Liver (tissue), 9 donors: ENCODE data around the gene LRIG1. TPM values are rescaled to one million over a fixed set of nuclear protein-coding genes. Genes with fewer than 3 reads are reported as not detected.

ENCODE experiments used
- DNase-seq: peaks from one replicate; pipeline ENCODE4 v3.0.0-alpha.2; 2017; ENCODE audit warnings: low spot score
- H3K27ac ChIP-seq, 2 donors: one replicate each; pipeline ENCODE4 v1.7.0; 2013; ENCODE audit warnings: inconsistent platforms in 2 of 2, low read length in 2 of 2, control low read depth in 1 of 2, low read depth in 1 of 2, mild to moderate bottlenecking in 1 of 2
- H3K27me3 ChIP-seq, 4 donors: one replicate each; pipeline versions ENCODE4 v1.6.1 to v1.7.0; 2013; ENCODE audit warnings: low read length in 3 of 4, inconsistent platforms in 1 of 4, mild to moderate bottlenecking in 1 of 4, moderate library complexity in 1 of 4; ENCODE audit not compliant: control insufficient read depth in 4 of 4, insufficient read depth in 4 of 4
- H3K36me3 ChIP-seq, 4 donors: one replicate each; pipeline versions ENCODE4 v1.6.1 to v1.7.0; 2013; ENCODE audit warnings: low read length in 3 of 4, mild to moderate bottlenecking in 3 of 4, low read depth in 1 of 4, moderate library complexity in 1 of 4; ENCODE audit not compliant: control insufficient read depth in 4 of 4, insufficient read depth in 3 of 4
- H3K4me1 ChIP-seq, 4 donors: one replicate each; pipeline versions ENCODE4 v1.6.1 to v1.7.0; 2013; ENCODE audit warnings: low read length in 3 of 4, mild to moderate bottlenecking in 3 of 4, moderate library complexity in 1 of 4; ENCODE audit not compliant: control insufficient read depth in 4 of 4, insufficient read depth in 4 of 4
- H3K4me3 ChIP-seq, 3 donors: one replicate each; pipeline versions ENCODE4 v1.6.1 to v1.7.0; 2013; ENCODE audit warnings: low read length in 3 of 3, control low read depth in 1 of 3, low read depth in 1 of 3, mild to moderate bottlenecking in 1 of 3
- H3K9ac ChIP-seq, 2 donors: one replicate each; pipeline ENCODE4 v1.7.0; 2013; ENCODE audit warnings: low read length in 2 of 2, mild to moderate bottlenecking in 2 of 2, moderate library complexity in 2 of 2, control low read depth in 1 of 2, low read depth in 1 of 2
- H3K9me3 ChIP-seq, 4 donors: one replicate each; pipeline versions ENCODE4 v1.6.1 to v1.7.0; 2013; ENCODE audit warnings: low read length in 3 of 4; ENCODE audit not compliant: control insufficient read depth in 4 of 4
- ATF3 ChIP-seq: IDR thresholded peaks from 2 replicates; pipeline ENCODE4 v1.6.1; 2016; ENCODE audit warnings: antibody characterized with exemption
- EGR1 ChIP-seq, 2 donors: IDR thresholded peaks; 2 replicates each; pipeline ENCODE4 v1.6.1; 2016 to 2018; ENCODE audit warnings: antibody characterized with exemption in 2 of 2, low read depth in 2 of 2
- FOXA1 ChIP-seq: IDR thresholded peaks from 2 replicates; pipeline ENCODE4 v1.6.1; 2016; ENCODE audit warnings: antibody characterized with exemption
- FOXA2 ChIP-seq: IDR thresholded peaks from 2 replicates; pipeline ENCODE4 v1.6.1; 2016; ENCODE audit warnings: antibody characterized with exemption
- GABPA ChIP-seq, 2 donors: IDR thresholded peaks in 1 of 2; conservative IDR thresholded peaks in 1 of 2; 2 replicates each; pipeline ENCODE4 v1.6.1; 2016; ENCODE audit warnings: antibody characterized with exemption in 2 of 2, mild to moderate bottlenecking in 1 of 2, moderate library complexity in 1 of 2
- HNF4A ChIP-seq, 2 donors: conservative IDR thresholded peaks; 2 replicates each; pipeline ENCODE4 v1.6.1; 2016; ENCODE audit warnings: antibody characterized with exemption in 2 of 2, mild to moderate bottlenecking in 2 of 2
- RAD21 ChIP-seq, 2 donors: IDR thresholded peaks; 2 replicates each; pipeline ENCODE4 v1.6.1; 2016; ENCODE audit warnings: antibody characterized with exemption in 2 of 2, mild to moderate bottlenecking in 2 of 2
- RXRA ChIP-seq, 2 donors: IDR thresholded peaks; 2 replicates each; pipeline ENCODE4 v1.6.1; 2017 to 2018; ENCODE audit warnings: antibody characterized with exemption in 2 of 2, mild to moderate bottlenecking in 1 of 2
- YY1 ChIP-seq: IDR thresholded peaks from 2 replicates; pipeline ENCODE4 v1.6.1; 2016; ENCODE audit warnings: antibody characterized with exemption, mild to moderate bottlenecking
- WGBS: extraction: QIAGEN DNeasy Blood & Tissue Kit; methylation state at CpG from one replicate; pipeline ENCODE4 v1.1.7; 2013; 5-methylcytosine and 5-hydroxymethylcytosine counted together
- polyA plus RNA-seq, 2 donors: library from polyadenylated mRNA; stranded (reverse) in 1 of 2; unstranded in 1 of 2; fragments of 200-250 nt in 1 of 2; fragments of >200 nt in 1 of 2; fragmentation: Nextera tagmentation in 1 of 2; extraction: Ambion mirVana in 1 of 2; gene quantifications; one replicate each; pipeline versions ENCODE4 v1.2.1 to v1.2.3, GENCODE V29; 2013 to 2015
- total RNA-seq, 2 donors: library from RNA; depleted of rRNA; stranded (reverse); fragments of >200 nt; gene quantifications; one replicate each; pipeline ENCODE4 v1.2.3, GENCODE V29; 2014
- TF ChIP-seq, protein P1 (sequence below): IDR thresholded peaks from 2 replicates; pipeline ENCODE4 v1.6.1; 2016; ENCODE audit warnings: antibody characterized with exemption, mild to moderate bottlenecking
- TF ChIP-seq, protein P2 (sequence below): IDR thresholded peaks from 2 replicates; pipeline ENCODE4 v1.6.1; 2016; ENCODE audit warnings: antibody characterized with exemption
- TF ChIP-seq, protein P3 (sequence below): IDR thresholded peaks from 2 replicates; pipeline ENCODE4 v1.6.1; 2016; ENCODE audit warnings: antibody characterized with exemption
- TF ChIP-seq, protein P4 (sequence below): fragments of 150-350 bp; IDR thresholded peaks from 2 replicates; pipeline ENCODE4 v1.5.1; 2017; ENCODE audit warnings: improper control_type of control experiment, low read depth, low read length; ENCODE audit not compliant: missing input control
- donor health status: healthy.
- donor health status: healthy.
- donor health status: healthy.
- donor health status: healthy.
- donor health status: healthy.

LRIG1 gene
- total and polyA plus RNA-seq, 4 donors, result 9.4 to 48.9 (median 12.9) TPM

- H3K4me1 ChIP-seq, result peaks cover 6 to 55% (median 48%) of the 10 kb centered on the region in 4 donors
Measured at GRCh38 chr3:66450390-66451022, 50.3 kb downstream of the LRIG1 start.

More at GRCh38 chr3:66450390-66451022, 50.3 kb downstream of the LRIG1 start:
- Histone ChIP-seq H3K27me3 (no peaks in the 10 kb centered on the region), H3K4me3 (peak overlapping the region; percentile 33 to 46 (median 35)), H3K36me3 (no peaks in the 10 kb centered on the region), H3K27ac (peak overlapping the region; percentile 46 to 69), H3K9ac (peak overlapping the region; percentile 13 to 47), H3K9me3 (no peaks in the 10 kb centered on the region)
- TF ChIP-seq, protein P1, sequence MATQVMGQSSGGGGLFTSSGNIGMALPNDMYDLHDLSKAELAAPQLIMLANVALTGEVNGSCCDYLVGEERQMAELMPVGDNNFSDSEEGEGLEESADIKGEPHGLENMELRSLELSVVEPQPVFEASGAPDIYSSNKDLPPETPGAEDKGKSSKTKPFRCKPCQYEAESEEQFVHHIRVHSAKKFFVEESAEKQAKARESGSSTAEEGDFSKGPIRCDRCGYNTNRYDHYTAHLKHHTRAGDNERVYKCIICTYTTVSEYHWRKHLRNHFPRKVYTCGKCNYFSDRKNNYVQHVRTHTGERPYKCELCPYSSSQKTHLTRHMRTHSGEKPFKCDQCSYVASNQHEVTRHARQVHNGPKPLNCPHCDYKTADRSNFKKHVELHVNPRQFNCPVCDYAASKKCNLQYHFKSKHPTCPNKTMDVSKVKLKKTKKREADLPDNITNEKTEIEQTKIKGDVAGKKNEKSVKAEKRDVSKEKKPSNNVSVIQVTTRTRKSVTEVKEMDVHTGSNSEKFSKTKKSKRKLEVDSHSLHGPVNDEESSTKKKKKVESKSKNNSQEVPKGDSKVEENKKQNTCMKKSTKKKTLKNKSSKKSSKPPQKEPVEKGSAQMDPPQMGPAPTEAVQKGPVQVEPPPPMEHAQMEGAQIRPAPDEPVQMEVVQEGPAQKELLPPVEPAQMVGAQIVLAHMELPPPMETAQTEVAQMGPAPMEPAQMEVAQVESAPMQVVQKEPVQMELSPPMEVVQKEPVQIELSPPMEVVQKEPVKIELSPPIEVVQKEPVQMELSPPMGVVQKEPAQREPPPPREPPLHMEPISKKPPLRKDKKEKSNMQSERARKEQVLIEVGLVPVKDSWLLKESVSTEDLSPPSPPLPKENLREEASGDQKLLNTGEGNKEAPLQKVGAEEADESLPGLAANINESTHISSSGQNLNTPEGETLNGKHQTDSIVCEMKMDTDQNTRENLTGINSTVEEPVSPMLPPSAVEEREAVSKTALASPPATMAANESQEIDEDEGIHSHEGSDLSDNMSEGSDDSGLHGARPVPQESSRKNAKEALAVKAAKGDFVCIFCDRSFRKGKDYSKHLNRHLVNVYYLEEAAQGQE, result no peak
- TF ChIP-seq FOXA1, result no peak
- TF ChIP-seq YY1, result peak; percentile 69
- TF ChIP-seq RXRA (IDR thresholded peaks at IDR 0.05), result peak in 1 of 2 donors; percentile 44
- TF ChIP-seq ATF3, result no peak
- peak; percentile 46 to 58 for TF ChIP-seq HNF4A (conservative IDR thresholded peaks at IDR 0.05)
- TF ChIP-seq, protein P2, sequence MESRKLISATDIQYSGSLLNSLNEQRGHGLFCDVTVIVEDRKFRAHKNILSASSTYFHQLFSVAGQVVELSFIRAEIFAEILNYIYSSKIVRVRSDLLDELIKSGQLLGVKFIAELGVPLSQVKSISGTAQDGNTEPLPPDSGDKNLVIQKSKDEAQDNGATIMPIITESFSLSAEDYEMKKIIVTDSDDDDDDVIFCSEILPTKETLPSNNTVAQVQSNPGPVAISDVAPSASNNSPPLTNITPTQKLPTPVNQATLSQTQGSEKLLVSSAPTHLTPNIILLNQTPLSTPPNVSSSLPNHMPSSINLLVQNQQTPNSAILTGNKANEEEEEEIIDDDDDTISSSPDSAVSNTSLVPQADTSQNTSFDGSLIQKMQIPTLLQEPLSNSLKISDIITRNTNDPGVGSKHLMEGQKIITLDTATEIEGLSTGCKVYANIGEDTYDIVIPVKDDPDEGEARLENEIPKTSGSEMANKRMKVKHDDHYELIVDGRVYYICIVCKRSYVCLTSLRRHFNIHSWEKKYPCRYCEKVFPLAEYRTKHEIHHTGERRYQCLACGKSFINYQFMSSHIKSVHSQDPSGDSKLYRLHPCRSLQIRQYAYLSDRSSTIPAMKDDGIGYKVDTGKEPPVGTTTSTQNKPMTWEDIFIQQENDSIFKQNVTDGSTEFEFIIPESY, result peak; percentile 24
- TF ChIP-seq, protein P3, sequence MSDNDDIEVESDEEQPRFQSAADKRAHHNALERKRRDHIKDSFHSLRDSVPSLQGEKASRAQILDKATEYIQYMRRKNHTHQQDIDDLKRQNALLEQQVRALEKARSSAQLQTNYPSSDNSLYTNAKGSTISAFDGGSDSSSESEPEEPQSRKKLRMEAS, result peak; percentile 35
- peak; percentile 34 to 40 for TF ChIP-seq RAD21 (IDR thresholded peaks at IDR 0.05)
- no peak for TF ChIP-seq FOXA2
- TF ChIP-seq, protein P4, sequence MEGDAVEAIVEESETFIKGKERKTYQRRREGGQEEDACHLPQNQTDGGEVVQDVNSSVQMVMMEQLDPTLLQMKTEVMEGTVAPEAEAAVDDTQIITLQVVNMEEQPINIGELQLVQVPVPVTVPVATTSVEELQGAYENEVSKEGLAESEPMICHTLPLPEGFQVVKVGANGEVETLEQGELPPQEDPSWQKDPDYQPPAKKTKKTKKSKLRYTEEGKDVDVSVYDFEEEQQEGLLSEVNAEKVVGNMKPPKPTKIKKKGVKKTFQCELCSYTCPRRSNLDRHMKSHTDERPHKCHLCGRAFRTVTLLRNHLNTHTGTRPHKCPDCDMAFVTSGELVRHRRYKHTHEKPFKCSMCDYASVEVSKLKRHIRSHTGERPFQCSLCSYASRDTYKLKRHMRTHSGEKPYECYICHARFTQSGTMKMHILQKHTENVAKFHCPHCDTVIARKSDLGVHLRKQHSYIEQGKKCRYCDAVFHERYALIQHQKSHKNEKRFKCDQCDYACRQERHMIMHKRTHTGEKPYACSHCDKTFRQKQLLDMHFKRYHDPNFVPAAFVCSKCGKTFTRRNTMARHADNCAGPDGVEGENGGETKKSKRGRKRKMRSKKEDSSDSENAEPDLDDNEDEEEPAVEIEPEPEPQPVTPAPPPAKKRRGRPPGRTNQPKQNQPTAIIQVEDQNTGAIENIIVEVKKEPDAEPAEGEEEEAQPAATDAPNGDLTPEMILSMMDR, result no peak
- no peak for TF ChIP-seq EGR1 (IDR thresholded peaks at IDR 0.05; ENCODE audit: low read depth in 2 of 2)
- TF ChIP-seq GABPA (IDR thresholded peaks at IDR 0.05 in 1 of 2, conservative IDR thresholded peaks at IDR 0.05 in 1 of 2), result peak in 1 of 2 donors; percentile 27
- DNase-seq, result no peak
- WGBS, result 17% methylated on average over 4 of the region's 4 CpGs
